Calu3 (cell line): ENCODE results near the gene CCDC69. TPM values are rescaled to one million over a fixed set of nuclear protein-coding genes. Genes with fewer than 3 reads are reported as not detected.
"Not testable (repeated sequence)": the region's sequence is repeated elsewhere in the genome, so short reads cannot be mapped to it uniquely, and the experiment has no call there.

Source experiments
- BruUV-seq: library from RNA; stranded (reverse); fragments of 400-500 nt; replicated peaks from 2 replicates; lab custom pipeline; 2021; lab: Mats Ljungman, UMichigan
- CTCF ChIA-PET: fragments of 300-600 bp; sonication (Branson Sonifier 250); formaldehyde crosslinking; loops from one replicate; lab custom pipeline; 2022; ENCODE audit warnings: antibody characterized with exemption; lab: Charles Lee
- DNase-seq: peaks from one replicate; pipeline ENCODE4 v3.0.0; 2022
- H3K27ac Mint-ChIP-seq: one replicate; pipeline ENCODE4 v1.8.0; 2022; ENCODE audit warnings: mixed read lengths; ENCODE audit not compliant: unreplicated experiment
- H3K27me3 Mint-ChIP-seq: one replicate; pipeline ENCODE4 v1.8.0; 2022; ENCODE audit warnings: mixed read lengths; ENCODE audit not compliant: unreplicated experiment
- H3K36me3 Mint-ChIP-seq: one replicate; pipeline ENCODE4 v1.8.0; 2022; ENCODE audit warnings: mild to moderate bottlenecking, moderate library complexity, mixed read lengths; ENCODE audit not compliant: insufficient read depth, unreplicated experiment
- H3K4me1 Mint-ChIP-seq: one replicate; pipeline ENCODE4 v1.8.0; 2022; ENCODE audit warnings: mild to moderate bottlenecking, low read depth, mixed read lengths; ENCODE audit not compliant: unreplicated experiment
- H3K4me3 Mint-ChIP-seq: one replicate; pipeline ENCODE4 v1.8.0; 2022; ENCODE audit warnings: mild to moderate bottlenecking, low read depth, moderate library complexity, mixed read lengths; ENCODE audit not compliant: unreplicated experiment
- H3K9me3 Mint-ChIP-seq: one replicate; pipeline ENCODE4 v1.8.0; 2022; ENCODE audit warnings: low read depth, mixed read lengths; ENCODE audit not compliant: unreplicated experiment
- CTCF ChIP-seq: fragments of 200-600 bp; IDR thresholded peaks from one replicate; pipeline ENCODE4 v1.8.0; 2022; ENCODE audit warnings: antibody characterized with exemption; ENCODE audit not compliant: unreplicated experiment
- intact Hi-C: fragments of 100-400 bp; cut with micrococcal nuclease; formaldehyde crosslinking; loops from one replicate; pipeline ENCODE4 v1.10.0; 2022; ENCODE audit not compliant: unreplicated experiment
- total RNA-seq: library from RNA; stranded (reverse); gene quantifications from 2 replicates; pipeline ENCODE4 v1.2.3, GENCODE V29; 2022

Gene CCDC69
- total RNA-seq, 1 experiment from 2014 or later, result 1.0 TPM

- Mint-ChIP-seq H3K4me3 (no peak overlapping the region), H3K9me3 (no peaks in the 10 kb centered on the region), H3K27ac (no peak overlapping the region), H3K27me3 (peaks cover 41% of the 10 kb centered on the region), H3K4me1 (no peaks in the 10 kb centered on the region), H3K36me3 (no peaks in the 10 kb centered on the region)
- DNase-seq, result no peak
- TF ChIP-seq CTCF, result no peak
- no TSS peak for BruUV-seq
- CTCF ChIA-PET, result interaction anchor here (1.1 kb wide), 1 partner anchor 35 kb away, joined by 3 read pairs; no protein-coding TSS in a partner anchor
- intact Hi-C loops, result no loop called here
Measured at GRCh38 chr5:151180291-151180690, 43.6 kb downstream of the CCDC69 start.

- BruUV-seq, result no TSS peak
- no peaks in the 10 kb centered on the region for H3K9me3 Mint-ChIP-seq
- H3K4me3 Mint-ChIP-seq, result no peak overlapping the region
- CTCF ChIA-PET, result interaction anchor here (1.1 kb wide), 1 partner anchor 34 kb away, joined by 3 read pairs; no protein-coding TSS in a partner anchor
- no peak for DNase-seq
- TF ChIP-seq CTCF, result no peak
- H3K4me1 Mint-ChIP-seq, result no peaks in the 10 kb centered on the region
- peaks cover 41% of the 10 kb centered on the region for H3K27me3 Mint-ChIP-seq
- intact Hi-C loops, result no loop called here
- H3K36me3 Mint-ChIP-seq, result no peaks in the 10 kb centered on the region
- no peak overlapping the region for H3K27ac Mint-ChIP-seq
Measured at GRCh38 chr5:151179489-151179840, 44.4 kb downstream of the CCDC69 start.

GRCh38 chr5:151178777-151179488 is 45.0 kb downstream of the CCDC69 start:
- H3K27ac Mint-ChIP-seq, result no peak overlapping the region

GRCh38 chr5:151178372-151178771 is 45.5 kb downstream of the CCDC69 start:
- BruUV-seq, result no TSS peak
- no peak overlapping the region for H3K4me3 Mint-ChIP-seq
- CTCF ChIA-PET, result no interaction called here
- no peaks in the 10 kb centered on the region for H3K36me3 Mint-ChIP-seq
- DNase-seq, result no peak
- H3K27ac Mint-ChIP-seq, result no peak overlapping the region
- peaks cover 50% of the 10 kb centered on the region for H3K27me3 Mint-ChIP-seq
- intact Hi-C loops, result no loop called here
- TF ChIP-seq CTCF, result no peak
- H3K9me3 Mint-ChIP-seq, result no peaks in the 10 kb centered on the region
- H3K4me1 Mint-ChIP-seq, result no peaks in the 10 kb centered on the region

More at GRCh38 chr5:151178777-151179488, 45.0 kb downstream of the CCDC69 start:
- TF ChIP-seq CTCF, result no peak
- no peak for DNase-seq
- H3K36me3 Mint-ChIP-seq, result no peaks in the 10 kb centered on the region
- no TSS peak for BruUV-seq
- peaks cover 47% of the 10 kb centered on the region for H3K27me3 Mint-ChIP-seq
- CTCF ChIA-PET, result no interaction called here
- intact Hi-C loops, result no loop called here
- H3K9me3 Mint-ChIP-seq, result no peaks in the 10 kb centered on the region
- no peak overlapping the region for H3K4me3 Mint-ChIP-seq
- no peaks in the 10 kb centered on the region for H3K4me1 Mint-ChIP-seq

- H3K4me1 Mint-ChIP-seq, intact Hi-C loops, H3K36me3 Mint-ChIP-seq, H3K9me3 Mint-ChIP-seq, H3K27ac Mint-ChIP-seq, H3K4me3 Mint-ChIP-seq, DNase-seq, BruUV-seq: not testable (repeated sequence)
- CTCF ChIA-PET, result interaction anchor here (0.7 kb wide), 1 partner anchor 11 kb away, joined by 3 read pairs; no protein-coding TSS in a partner anchor
- H3K27me3 Mint-ChIP-seq, result peaks cover 47% of the 10 kb centered on the region
Measured at GRCh38 chr5:151176268-151176667, 47.6 kb downstream of the CCDC69 start.
